SK-N-SH treated with all-trans-retinoic acid at 6 μM for 48 hours (cell line): ENCODE measurements around the gene IQSEC2.

ENCODE experiments used
- ATAC-seq: fragments of 200-7000 bp; cut with Tn5 transposase; 3 replicates; pipeline ENCODE4 v1.9.1; 2020; ENCODE audit warnings: mild to moderate bottlenecking, moderate library complexity
- ARNTL ChIP-seq: fragments of 450-650 bp; formaldehyde crosslinking; IDR thresholded peaks from 2 replicates; pipeline ENCODE4 v1.5.0; 2020; ENCODE audit warnings: low read depth, mild to moderate bottlenecking, moderate library complexity, borderline replicate concordance
- BACH2 ChIP-seq: fragments of 250-450 bp; sonication (Bioruptor Pico); IDR thresholded peaks from 2 replicates; pipeline ENCODE4 v1.9.0; 2021; ENCODE audit warnings: mild to moderate bottlenecking, borderline replicate concordance
- CREB5 ChIP-seq: fragments of 250-450 bp; sonication (Bioruptor Pico); IDR thresholded peaks from 2 replicates; pipeline ENCODE4 v1.5.1; 2020; ENCODE audit warnings: low read depth, mild to moderate bottlenecking, moderate library complexity
- CSDC2 ChIP-seq: fragments of 250-450 bp; sonication (Bioruptor Pico); IDR thresholded peaks from 2 replicates; pipeline ENCODE4 v1.5.0; 2020; ENCODE audit warnings: mild to moderate bottlenecking, moderate library complexity
- ESRRG ChIP-seq: fragments of 250-450 bp; sonication (Bioruptor Pico); IDR thresholded peaks from 2 replicates; pipeline ENCODE4 v1.6.1; 2021; ENCODE audit warnings: mild to moderate bottlenecking
- GLIS3 ChIP-seq: fragments of 250-450 bp; sonication (Bioruptor Pico); IDR thresholded peaks from 2 replicates; pipeline ENCODE4 v1.5.0; 2020; ENCODE audit warnings: mild to moderate bottlenecking, moderate library complexity
- ISL1 ChIP-seq: fragments of 250-450 bp; sonication (Bioruptor Pico); IDR thresholded peaks from 2 replicates; pipeline ENCODE4 v2.1.2; 2022; ENCODE audit warnings: mild to moderate bottlenecking, moderate library complexity
- OSR1 ChIP-seq: fragments of 250-450 bp; sonication (Bioruptor Pico); IDR thresholded peaks from 2 replicates; pipeline ENCODE4 v1.8.0; 2022; ENCODE audit warnings: moderate library complexity, mild to moderate bottlenecking, inconsistent platforms
- PATZ1 ChIP-seq: fragments of 250-450 bp; sonication (Bioruptor Pico); IDR thresholded peaks from 2 replicates; pipeline ENCODE4 v1.8.0; 2020; ENCODE audit warnings: mild to moderate bottlenecking, moderate library complexity, borderline replicate concordance
- PPARA ChIP-seq: fragments of 250-450 bp; sonication (Bioruptor Pico); IDR thresholded peaks from 2 replicates; pipeline ENCODE4 v1.5.0; 2020; ENCODE audit warnings: mild to moderate bottlenecking, borderline replicate concordance
- RARB ChIP-seq: fragments of 250-450 bp; sonication (Bioruptor Pico); IDR thresholded peaks from 2 replicates; pipeline ENCODE4 v1.8.0; 2021; ENCODE audit warnings: mild to moderate bottlenecking, moderate library complexity
- SNAI2 ChIP-seq: fragments of 250-450 bp; sonication (Bioruptor Pico); IDR thresholded peaks from 2 replicates; pipeline ENCODE4 v1.5.0; 2020; ENCODE audit warnings: mild to moderate bottlenecking, moderate library complexity
- TOX ChIP-seq: fragments of 250-450 bp; sonication (Bioruptor Pico); IDR thresholded peaks from 2 replicates; pipeline ENCODE4 v1.8.0; 2021; ENCODE audit warnings: mild to moderate bottlenecking, moderate library complexity, borderline replicate concordance
- ZC3H10 ChIP-seq: fragments of 250-450 bp; sonication (Bioruptor Pico); IDR thresholded peaks from 2 replicates; pipeline ENCODE4 v1.5.1; 2021; ENCODE audit warnings: mild to moderate bottlenecking, moderate library complexity
- ZFP3 ChIP-seq: fragments of 250-450 bp; sonication (Bioruptor Pico); IDR thresholded peaks from 2 replicates; pipeline ENCODE4 v1.5.0; 2020; ENCODE audit warnings: mild to moderate bottlenecking, moderate library complexity
- ZFP30 ChIP-seq: fragments of 450-650 bp; formaldehyde crosslinking; IDR thresholded peaks from 2 replicates; pipeline ENCODE4 v1.5.0; 2022; ENCODE audit warnings: mild to moderate bottlenecking, moderate library complexity
- ZNF70 ChIP-seq: fragments of 450-650 bp; formaldehyde crosslinking; IDR thresholded peaks from 2 replicates; pipeline ENCODE4 v1.5.0; 2020; ENCODE audit warnings: mild to moderate bottlenecking, moderate library complexity
- ZNF8 ChIP-seq: fragments of 450-650 bp; formaldehyde crosslinking; IDR thresholded peaks from 2 replicates; pipeline ENCODE4 v1.5.0; 2020; ENCODE audit warnings: mild to moderate bottlenecking, moderate library complexity
- TF ChIP-seq, protein P1 (sequence below): fragments of 250-450 bp; sonication (Bioruptor Pico); IDR thresholded peaks from 2 replicates; pipeline ENCODE4 v1.5.1; 2021; ENCODE audit warnings: mild to moderate bottlenecking, moderate library complexity
- TF ChIP-seq, protein P2 (sequence below): fragments of 250-450 bp; sonication (Bioruptor Pico); IDR thresholded peaks from 2 replicates; pipeline ENCODE4 v1.5.0; 2020; ENCODE audit warnings: mild to moderate bottlenecking, moderate library complexity
- TF ChIP-seq, protein P3 (sequence below): fragments of 250-450 bp; sonication (Bioruptor Pico); IDR thresholded peaks from 2 replicates; pipeline ENCODE4 v1.8.0; 2021; ENCODE audit warnings: low read depth, mild to moderate bottlenecking, moderate library complexity, borderline replicate concordance

The IQSEC2 gene

DNA sequence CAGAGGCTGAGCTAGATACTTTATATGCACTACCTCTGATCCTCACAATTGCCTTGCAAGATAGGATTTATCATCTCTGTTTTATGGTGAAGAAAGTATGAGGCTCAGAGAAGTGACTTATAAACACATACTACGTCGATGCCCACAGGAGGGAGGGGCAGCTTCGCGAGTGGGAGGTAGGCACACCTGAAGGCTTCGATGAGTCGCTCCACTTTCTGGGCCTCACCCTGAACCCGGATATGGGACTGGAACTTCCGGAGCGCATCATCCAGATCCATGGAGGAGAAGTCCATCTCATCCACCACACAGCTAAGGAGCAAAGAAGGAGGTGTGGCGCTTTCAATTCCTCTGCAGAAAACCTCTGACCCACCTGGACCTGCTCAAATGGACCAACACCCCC lies 33.5 kb downstream of the IQSEC2 start:
- ATAC-seq = no peak
- TF ChIP-seq ZC3H10 = no peak
- TF ChIP-seq GLIS3 (CRISPR knock-in tag) = no peak
- no peak for TF ChIP-seq CSDC2
- no peak for TF ChIP-seq BACH2 (CRISPR knock-in tag)
- no peak for TF ChIP-seq ARNTL (CRISPR knock-in tag)
- no peak for TF ChIP-seq PPARA

DNA sequence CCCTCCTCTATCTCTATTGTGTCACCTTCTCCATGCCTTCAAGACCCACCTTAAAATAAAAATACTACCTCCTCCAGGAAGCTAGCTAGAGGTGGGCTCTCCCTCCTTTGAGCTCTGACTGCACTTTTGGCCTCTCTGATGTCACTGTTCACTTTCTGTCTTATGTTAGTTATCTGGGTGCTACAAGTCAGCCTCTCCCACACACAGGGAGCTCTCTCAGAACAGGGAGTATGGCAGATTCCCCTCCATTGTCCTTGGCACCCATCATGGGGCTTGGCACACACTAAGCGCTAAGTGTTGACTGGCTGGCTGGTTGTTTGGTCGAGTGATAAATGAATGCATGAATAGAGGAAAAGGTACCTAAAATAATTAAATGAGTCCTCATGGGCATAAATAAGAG lies 35.2 kb downstream of the IQSEC2 start:
- ATAC-seq = no peak

DNA sequence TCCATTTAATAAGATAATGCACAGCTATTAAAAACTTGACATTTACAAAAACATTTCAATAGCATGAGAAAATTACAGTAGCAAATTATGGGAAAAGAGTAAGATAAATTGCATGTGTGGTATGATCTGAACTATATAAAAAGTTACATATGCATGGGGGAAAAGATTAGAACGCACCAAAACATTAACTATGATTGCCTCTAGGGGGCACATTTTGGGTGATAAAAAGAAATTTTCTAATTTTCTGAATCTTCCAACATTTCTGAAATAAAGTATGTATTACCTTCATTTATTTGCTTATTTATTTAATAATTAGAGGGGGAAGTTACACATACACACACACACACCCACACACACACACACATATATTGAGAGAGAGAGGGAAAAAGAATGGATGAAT lies 36.8 kb downstream of the IQSEC2 start:
- TF ChIP-seq ZNF8 (CRISPR knock-in tag) = no peak
- TF ChIP-seq ISL1 (CRISPR knock-in tag) = no peak
- TF ChIP-seq PATZ1 = no peak
- TF ChIP-seq ESRRG (CRISPR knock-in tag) = no peak
- TF ChIP-seq ZC3H10 = no peak
- no peak for TF ChIP-seq TOX
- 0 out of 3 replicates have a peak, but pooled peaks have one; percentile 39 for ATAC-seq

More for the DNA sequence above, 35.2 kb downstream of the IQSEC2 start:
- no peak for TF ChIP-seq ARNTL (CRISPR knock-in tag)
- TF ChIP-seq ISL1 (CRISPR knock-in tag) = no peak
- TF ChIP-seq TOX = no peak
- TF ChIP-seq, protein P1, sequence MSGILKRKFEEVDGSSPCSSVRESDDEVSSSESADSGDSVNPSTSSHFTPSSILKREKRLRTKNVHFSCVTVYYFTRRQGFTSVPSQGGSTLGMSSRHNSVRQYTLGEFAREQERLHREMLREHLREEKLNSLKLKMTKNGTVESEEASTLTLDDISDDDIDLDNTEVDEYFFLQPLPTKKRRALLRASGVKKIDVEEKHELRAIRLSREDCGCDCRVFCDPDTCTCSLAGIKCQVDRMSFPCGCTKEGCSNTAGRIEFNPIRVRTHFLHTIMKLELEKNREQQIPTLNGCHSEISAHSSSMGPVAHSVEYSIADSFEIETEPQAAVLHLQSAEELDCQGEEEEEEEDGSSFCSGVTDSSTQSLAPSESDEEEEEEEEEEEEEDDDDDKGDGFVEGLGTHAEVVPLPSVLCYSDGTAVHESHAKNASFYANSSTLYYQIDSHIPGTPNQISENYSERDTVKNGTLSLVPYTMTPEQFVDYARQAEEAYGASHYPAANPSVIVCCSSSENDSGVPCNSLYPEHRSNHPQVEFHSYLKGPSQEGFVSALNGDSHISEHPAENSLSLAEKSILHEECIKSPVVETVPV = no peak
- TF ChIP-seq, protein P2, sequence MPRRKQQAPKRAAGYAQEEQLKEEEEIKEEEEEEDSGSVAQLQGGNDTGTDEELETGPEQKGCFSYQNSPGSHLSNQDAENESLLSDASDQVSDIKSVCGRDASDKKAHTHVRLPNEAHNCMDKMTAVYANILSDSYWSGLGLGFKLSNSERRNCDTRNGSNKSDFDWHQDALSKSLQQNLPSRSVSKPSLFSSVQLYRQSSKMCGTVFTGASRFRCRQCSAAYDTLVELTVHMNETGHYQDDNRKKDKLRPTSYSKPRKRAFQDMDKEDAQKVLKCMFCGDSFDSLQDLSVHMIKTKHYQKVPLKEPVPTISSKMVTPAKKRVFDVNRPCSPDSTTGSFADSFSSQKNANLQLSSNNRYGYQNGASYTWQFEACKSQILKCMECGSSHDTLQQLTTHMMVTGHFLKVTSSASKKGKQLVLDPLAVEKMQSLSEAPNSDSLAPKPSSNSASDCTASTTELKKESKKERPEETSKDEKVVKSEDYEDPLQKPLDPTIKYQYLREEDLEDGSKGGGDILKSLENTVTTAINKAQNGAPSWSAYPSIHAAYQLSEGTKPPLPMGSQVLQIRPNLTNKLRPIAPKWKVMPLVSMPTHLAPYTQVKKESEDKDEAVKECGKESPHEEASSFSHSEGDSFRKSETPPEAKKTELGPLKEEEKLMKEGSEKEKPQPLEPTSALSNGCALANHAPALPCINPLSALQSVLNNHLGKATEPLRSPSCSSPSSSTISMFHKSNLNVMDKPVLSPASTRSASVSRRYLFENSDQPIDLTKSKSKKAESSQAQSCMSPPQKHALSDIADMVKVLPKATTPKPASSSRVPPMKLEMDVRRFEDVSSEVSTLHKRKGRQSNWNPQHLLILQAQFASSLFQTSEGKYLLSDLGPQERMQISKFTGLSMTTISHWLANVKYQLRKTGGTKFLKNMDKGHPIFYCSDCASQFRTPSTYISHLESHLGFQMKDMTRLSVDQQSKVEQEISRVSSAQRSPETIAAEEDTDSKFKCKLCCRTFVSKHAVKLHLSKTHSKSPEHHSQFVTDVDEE (CRISPR knock-in tag) = no peak
- no peak for TF ChIP-seq ZFP3 (CRISPR knock-in tag)
- TF ChIP-seq ZNF70 (CRISPR knock-in tag) = no peak
- no peak for TF ChIP-seq ZC3H10

DNA sequence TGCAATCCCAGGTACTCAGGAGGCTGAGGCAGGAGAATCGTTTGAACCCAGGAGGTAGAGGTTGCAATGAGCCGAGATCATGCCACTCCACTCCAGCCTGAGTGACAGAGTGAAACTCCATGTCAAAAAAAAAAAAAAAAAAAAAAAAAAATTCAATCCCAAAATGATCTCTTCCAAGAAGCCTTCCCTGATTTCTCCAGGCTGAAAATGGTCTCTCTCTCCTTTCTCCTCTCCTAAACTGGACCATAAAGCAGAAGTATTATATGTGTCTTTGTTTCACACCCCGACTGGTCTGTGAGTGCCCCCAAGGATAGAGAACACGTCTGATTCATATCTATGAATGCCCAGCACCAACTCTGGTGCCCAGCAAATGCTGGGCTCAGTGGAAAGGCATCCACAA lies 39.1 kb downstream of the IQSEC2 start:
- no peak for TF ChIP-seq CREB5 (CRISPR knock-in tag)
- TF ChIP-seq, protein P3, sequence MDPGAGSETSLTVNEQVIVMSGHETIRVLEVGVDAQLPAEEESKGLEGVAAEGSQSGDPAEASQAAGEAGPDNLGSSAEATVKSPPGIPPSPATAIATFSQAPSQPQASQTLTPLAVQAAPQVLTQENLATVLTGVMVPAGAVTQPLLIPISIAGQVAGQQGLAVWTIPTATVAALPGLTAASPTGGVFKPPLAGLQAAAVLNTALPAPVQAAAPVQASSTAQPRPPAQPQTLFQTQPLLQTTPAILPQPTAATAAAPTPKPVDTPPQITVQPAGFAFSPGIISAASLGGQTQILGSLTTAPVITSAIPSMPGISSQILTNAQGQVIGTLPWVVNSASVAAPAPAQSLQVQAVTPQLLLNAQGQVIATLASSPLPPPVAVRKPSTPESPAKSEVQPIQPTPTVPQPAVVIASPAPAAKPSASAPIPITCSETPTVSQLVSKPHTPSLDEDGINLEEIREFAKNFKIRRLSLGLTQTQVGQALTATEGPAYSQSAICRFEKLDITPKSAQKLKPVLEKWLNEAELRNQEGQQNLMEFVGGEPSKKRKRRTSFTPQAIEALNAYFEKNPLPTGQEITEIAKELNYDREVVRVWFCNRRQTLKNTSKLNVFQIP = no peak
- TF ChIP-seq, protein P2 (CRISPR knock-in tag) = no peak
- TF ChIP-seq SNAI2 (CRISPR knock-in tag) = no peak
- TF ChIP-seq OSR1 (CRISPR knock-in tag) = no peak
- TF ChIP-seq BACH2 (CRISPR knock-in tag) = no peak
- TF ChIP-seq ZFP30 = no peak
- TF ChIP-seq CSDC2 = no peak
- no peak for TF ChIP-seq TOX
- no peak for TF ChIP-seq ESRRG (CRISPR knock-in tag)
- TF ChIP-seq ARNTL (CRISPR knock-in tag) = no peak
- TF ChIP-seq RARB (CRISPR knock-in tag) = no peak
- TF ChIP-seq, all 23 proteins: peak for 0
- no peak for ATAC-seq
